A375 (cell line): ENCODE results near the gene TXLNG. TPM values are rescaled to one million over a fixed set of nuclear protein-coding genes. Genes with fewer than 3 reads are reported as not detected.

Source experiments
- small RNA-seq: library from RNA; depleted of rRNA; stranded (forward); fragments of <200 nt; gene quantifications from one replicate; pipeline ENCODE3, GENCODE V24; 2014
- total RNA-seq: library from RNA; depleted of rRNA; stranded (reverse); fragments of >200 nt; shearing (Covaris generic); gene quantifications from 2 replicates; pipeline ENCODE4 v1.2.3, GENCODE V29; 2014; rRNA removed

Gene TXLNG
- total RNA-seq = 27.7 and 28.1 TPM in 2 replicates

DNA sequence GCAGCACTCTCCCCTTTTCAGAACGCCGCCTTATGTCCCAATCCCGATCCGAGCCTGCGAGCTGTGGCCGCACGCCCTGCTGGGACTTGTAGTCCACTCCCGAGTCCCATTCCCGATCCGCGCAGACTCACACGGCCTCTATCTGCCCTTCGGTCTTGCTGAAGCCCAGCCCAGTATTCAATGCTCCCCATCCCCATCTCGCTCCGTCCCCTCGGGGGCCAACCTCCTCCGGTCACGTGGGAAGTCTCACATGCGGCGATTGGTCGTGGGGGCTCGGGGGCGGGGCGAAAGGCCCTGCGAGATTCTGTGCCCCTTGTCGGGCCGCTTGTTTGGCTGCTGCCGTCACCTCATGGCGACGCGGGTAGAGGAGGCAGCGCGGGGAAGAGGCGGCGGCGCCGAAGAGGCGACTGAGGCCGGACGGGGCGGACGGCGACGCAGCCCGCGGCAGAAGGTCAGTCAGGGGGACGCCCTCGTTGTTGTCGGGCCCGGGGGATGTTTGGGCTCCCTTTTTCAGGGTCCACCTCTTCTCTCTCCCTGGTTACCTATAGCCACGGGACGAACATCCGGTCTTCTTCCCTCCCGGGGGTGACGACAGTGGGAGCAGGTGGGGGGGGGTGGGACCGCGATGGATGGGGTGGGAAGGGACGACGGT is at the start of gene TXLNG:
Gene TXLNG, plus strand, starts transcription at position 328 of the 652 bp plus-strand sequence. Its CDS starts 22 bp downstream, at position 350.

DNA sequence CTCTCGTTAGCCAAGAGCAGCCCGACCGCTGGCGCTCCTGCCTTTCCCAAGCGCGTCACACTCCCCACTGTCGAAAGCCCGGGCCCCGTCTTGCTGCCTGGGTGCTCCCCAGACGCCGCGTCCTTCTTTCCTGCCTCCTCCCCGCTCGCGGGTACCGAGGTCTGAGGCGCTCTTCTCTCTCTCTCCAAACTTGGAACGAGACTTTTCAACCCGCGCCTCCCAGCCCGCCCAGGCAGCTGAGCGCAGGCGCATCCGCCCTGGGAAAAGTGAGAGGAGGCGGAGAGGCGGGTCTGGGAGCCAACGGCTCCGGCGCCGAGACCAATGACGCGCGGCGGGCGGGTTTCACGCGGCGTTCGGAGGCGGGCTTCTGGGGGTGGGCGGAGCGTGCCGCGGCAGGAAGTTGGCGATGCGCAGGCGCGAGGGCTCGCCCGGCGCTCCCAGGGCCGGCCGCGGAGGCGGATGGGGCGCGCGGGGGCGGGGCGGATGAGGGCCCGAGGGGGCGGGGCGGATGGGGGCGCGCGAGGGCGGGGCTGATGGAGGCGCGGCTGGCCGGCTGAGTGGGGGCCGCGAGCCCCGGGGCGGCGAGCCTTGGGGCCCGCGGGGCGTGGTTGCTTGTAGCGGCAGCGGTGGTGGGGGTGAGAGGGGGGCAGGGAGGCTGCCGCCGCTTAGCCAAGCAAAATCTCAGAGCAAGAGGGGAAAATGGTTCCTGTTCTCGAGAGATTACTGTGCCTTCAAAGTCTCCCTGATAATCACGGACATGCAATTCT is 84.0 kb downstream of the TXLNG start, which contains the start of gene RBBP7:
Gene RBBP7, minus strand, starts transcription at position 268 of the 767 bp plus-strand sequence. CDS start 309 bp downstream, outside the sequence.

Small RNAs within 50 kb of the gene (small RNA-seq; reads per million reads assigned to genes)
- not detected for gene RNU4-6P
- not detected for gene RNU7-56P
- not detected for gene RPL12P49

Other genes starting within 250 kb of the TXLNG start
- not detected in 2 replicates for gene S100G, start 136.3 kb upstream of the TXLNG start, total RNA-seq
- 14.5 and 18.0 TPM in 2 replicates for gene CTPS2, start 73.8 kb upstream of the TXLNG start, total RNA-seq
- 43.6 and 51.4 TPM in 2 replicates for gene SYAP1, start 66.9 kb upstream of the TXLNG start, total RNA-seq
- 99.4 and 122 TPM in 2 replicates for gene RBBP7, start 83.9 kb downstream of the TXLNG start, total RNA-seq
- gene REPS2, start 160.2 kb downstream of the TXLNG start, total RNA-seq = 0.53 and 0.56 TPM in 2 replicates